Activated naive CD4-positive, alpha-beta T cell treated with anti-CD3 and anti-CD28 coated beads for 36 hours (primary cell): Measurements from ENCODE around the gene RENBP. TPM values are rescaled to one million over a fixed set of nuclear protein-coding genes. Genes with fewer than 3 reads are reported as not detected.
A peak's percentile ranks its signal among the peaks of the same experiment; 100 is the strongest.

Source experiments
- CTCF ChIA-PET: fragments of 350-600 bp; sonication (Branson Sonifier 250); formaldehyde crosslinking; loops from one replicate; lab custom pipeline; 2021; ENCODE audit warnings: antibody characterized with exemption; lab: Charles Lee
- DNase-seq: peaks from one replicate; pipeline ENCODE4 v3.0.0-alpha.2; 2020
- H3K27ac Mint-ChIP-seq: one replicate; pipeline ENCODE4 v1.8.0; 2021; ENCODE audit warnings: mild to moderate bottlenecking, mixed read lengths
- H3K27me3 Mint-ChIP-seq: one replicate; pipeline ENCODE4 v1.8.0; 2021; ENCODE audit warnings: low read depth, mixed read lengths
- H3K36me3 Mint-ChIP-seq: one replicate; pipeline ENCODE4 v1.8.0; 2021; ENCODE audit warnings: low read depth, mixed read lengths
- H3K4me1 Mint-ChIP-seq: one replicate; pipeline ENCODE4 v1.8.0; 2021; ENCODE audit warnings: low read depth, mixed read lengths
- H3K4me3 Mint-ChIP-seq: one replicate; pipeline ENCODE4 v1.8.0; 2021; ENCODE audit warnings: mild to moderate bottlenecking, moderate library complexity, mixed read lengths
- H3K9me3 Mint-ChIP-seq: one replicate; pipeline ENCODE4 v1.8.0; 2021; ENCODE audit warnings: mixed read lengths
- intact Hi-C: fragments of 100-400 bp; cut with micrococcal nuclease; formaldehyde crosslinking; loops from one replicate; pipeline ENCODE4 v1.15.1; 2023
- total RNA-seq, 2 experiments: library from RNA; stranded (reverse); gene quantifications; one replicate each; pipeline ENCODE4 v1.2.3, GENCODE V29; 2021

The RENBP gene
- 10 to 100 TPM; 11.3 to 13.1 TPM for total RNA-seq

GRCh38 chrX:153944140-153944799 lies at the start of gene RENBP:
Gene RENBP, minus strand, starts transcription at chrX:153944643. Its CDS starts 33 bp downstream, at chrX:153944610.
- H3K4me3 Mint-ChIP-seq: peak within 1 kb of the TSS; percentile 81
- peak; percentile 59 for DNase-seq
- intact Hi-C loops: no loop called here
- peaks cover 25% of the 10 kb centered on the region for H3K4me1 Mint-ChIP-seq
- H3K27ac Mint-ChIP-seq: peak within 1 kb of the TSS; percentile 63
- no peaks in the 10 kb centered on the region for H3K27me3 Mint-ChIP-seq
- CTCF ChIA-PET: interaction anchor here (5.8 kb wide), 1 partner anchor 19 kb away, joined by 82 read pairs; the partner anchor contains the start of gene ARHGAP4
- peaks cover 5% of the 10 kb centered on the region for H3K36me3 Mint-ChIP-seq
- H3K9me3 Mint-ChIP-seq: no peaks in the 10 kb centered on the region

GRCh38 chrX:153993978-153994377 lies 49.5 kb upstream of the RENBP start:
- intact Hi-C loops: no loop called here
- Mint-ChIP-seq H3K9me3 (no peaks in the 10 kb centered on the region), H3K4me3 (no peak overlapping the region), H3K36me3 (no peaks in the 10 kb centered on the region), H3K4me1 (peaks cover 17% of the 10 kb centered on the region), H3K27me3 (no peaks in the 10 kb centered on the region), H3K27ac (no peak overlapping the region)
- CTCF ChIA-PET: no interaction called here
- DNase-seq: no peak

GRCh38 chrX:153993079-153993478 lies 48.6 kb upstream of the RENBP start:
- Mint-ChIP-seq H3K9me3 (no peaks in the 10 kb centered on the region), H3K27me3 (no peaks in the 10 kb centered on the region), H3K4me1 (peaks cover 17% of the 10 kb centered on the region), H3K36me3 (no peaks in the 10 kb centered on the region), H3K4me3 (no peak overlapping the region), H3K27ac (no peak overlapping the region)
- intact Hi-C loops: no loop called here
- CTCF ChIA-PET: no interaction called here
- no peak for DNase-seq

GRCh38 chrX:153992180-153992579 lies 47.7 kb upstream of the RENBP start:
- no peak overlapping the region for H3K27ac Mint-ChIP-seq
- CTCF ChIA-PET: no interaction called here

GRCh38 chrX:153991013-153991580 lies 46.7 kb upstream of the RENBP start:
- Mint-ChIP-seq H3K9me3 (no peaks in the 10 kb centered on the region), H3K36me3 (no peaks in the 10 kb centered on the region), H3K4me3 (no peak overlapping the region), H3K4me1 (peaks cover 17% of the 10 kb centered on the region), H3K27me3 (no peaks in the 10 kb centered on the region), H3K27ac (no peak overlapping the region)
- intact Hi-C loops: no loop called here
- DNase-seq: no peak
- CTCF ChIA-PET: interaction anchor here (2.2 kb wide), 1 partner anchor 23 kb away, joined by 12 read pairs; no protein-coding TSS in a partner anchor

More at GRCh38 chrX:153992180-153992579, 47.7 kb upstream of the RENBP start:
- no peak overlapping the region for H3K4me3 Mint-ChIP-seq
- intact Hi-C loops: no loop called here
- DNase-seq: no peak
- H3K9me3 Mint-ChIP-seq: no peaks in the 10 kb centered on the region
- peaks cover 17% of the 10 kb centered on the region for H3K4me1 Mint-ChIP-seq
- H3K36me3 Mint-ChIP-seq: no peaks in the 10 kb centered on the region
- no peaks in the 10 kb centered on the region for H3K27me3 Mint-ChIP-seq

- intact Hi-C loops: no loop called here
- no peak for DNase-seq
- Mint-ChIP-seq H3K27ac (no peak overlapping the region), H3K27me3 (no peaks in the 10 kb centered on the region), H3K4me3 (peak overlapping the region; percentile 39), H3K9me3 (no peaks in the 10 kb centered on the region), H3K36me3 (no peaks in the 10 kb centered on the region), H3K4me1 (peaks cover 17% of the 10 kb centered on the region)
- CTCF ChIA-PET: interaction anchor here (0.8 to 2.2 kb wide), 2 partner anchors 14 to 24 kb away, joined by 3 to 12 read pairs; no protein-coding TSS in a partner anchor
These were observed 45.7 kb upstream of the RENBP start for GRCh38 chrX:153989973-153990655.

GRCh38 chrX:153988493-153988892 lies 44.0 kb upstream of the RENBP start:
- H3K4me3 Mint-ChIP-seq: no peak overlapping the region
- peaks cover 33% of the 10 kb centered on the region for H3K4me1 Mint-ChIP-seq
- intact Hi-C loops: no loop called here
- DNase-seq: no peak
- H3K27ac Mint-ChIP-seq: peak overlapping the region; percentile 56
- CTCF ChIA-PET: no interaction called here
- no peaks in the 10 kb centered on the region for H3K36me3 Mint-ChIP-seq
- no peaks in the 10 kb centered on the region for H3K27me3 Mint-ChIP-seq
- no peaks in the 10 kb centered on the region for H3K9me3 Mint-ChIP-seq

- intact Hi-C loops: loop anchor here (1.0 to 5.0 kb wide), 2 partner anchors 12 to 33 kb away; partner anchors contain the start of genes IRAK1 and TMEM187
These were observed 40.1 kb upstream of the RENBP start for GRCh38 chrX:153984351-153985178.

GRCh38 chrX:153983321-153983801 lies 38.9 kb upstream of the RENBP start:
- Mint-ChIP-seq H3K9me3 (no peaks in the 10 kb centered on the region), H3K27ac (peak overlapping the region; percentile 95), H3K4me1 (peaks cover 47% of the 10 kb centered on the region), H3K27me3 (no peaks in the 10 kb centered on the region), H3K4me3 (no peak overlapping the region), H3K36me3 (peaks cover 7% of the 10 kb centered on the region)
- CTCF ChIA-PET: interaction anchor here (0.5 kb wide), 1 partner anchor 73 kb away, joined by 5 read pairs; no protein-coding TSS in a partner anchor
- intact Hi-C loops: loop anchor here (5.0 kb wide), 1 partner anchor 34 kb away; the partner anchor contains the start of gene IRAK1
- peak; percentile 49 for DNase-seq

More at GRCh38 chrX:153984351-153985178, 40.1 kb upstream of the RENBP start:
- peak overlapping the region; percentile 99 for H3K27ac Mint-ChIP-seq
- H3K4me1 Mint-ChIP-seq: peaks cover 52% of the 10 kb centered on the region
- H3K9me3 Mint-ChIP-seq: no peaks in the 10 kb centered on the region
- peak overlapping the region; percentile 82 for H3K4me3 Mint-ChIP-seq
- H3K36me3 Mint-ChIP-seq: peaks cover 7% of the 10 kb centered on the region
- H3K27me3 Mint-ChIP-seq: no peaks in the 10 kb centered on the region
- DNase-seq: peak; percentile 77
- CTCF ChIA-PET: interaction anchor here (1.2 kb wide), 2 partner anchors 10 to 29 kb away, joined by 3 to 4 read pairs; no protein-coding TSS in a partner anchor

- Mint-ChIP-seq H3K9me3 (no peaks in the 10 kb centered on the region), H3K27me3 (no peaks in the 10 kb centered on the region), H3K4me1 (peaks cover 48% of the 10 kb centered on the region), H3K27ac (peak overlapping the region; percentile 95), H3K4me3 (peak overlapping the region; percentile 63), H3K36me3 (peaks cover 7% of the 10 kb centered on the region)
- peak; percentile 83 for DNase-seq
- CTCF ChIA-PET: interaction anchor here (0.9 to 1.7 kb wide), 2 partner anchors 11 to 32 kb away, joined by 3 to 6 read pairs; partner anchors contain the start of gene HCFC1
- intact Hi-C loops: loop anchor here (5.0 kb wide), 1 partner anchor 35 kb away; the partner anchor contains the start of gene IRAK1
These were observed 37.5 kb upstream of the RENBP start for GRCh38 chrX:153981771-153982533.

GRCh38 chrX:153981231-153981630 lies 36.8 kb upstream of the RENBP start:
- no peaks in the 10 kb centered on the region for H3K27me3 Mint-ChIP-seq
- intact Hi-C loops: loop anchor here (5.0 kb wide), 1 partner anchor 36 kb away; the partner anchor contains the start of gene IRAK1

More at GRCh38 chrX:153981231-153981630, 36.8 kb upstream of the RENBP start:
- peaks cover 49% of the 10 kb centered on the region for H3K4me1 Mint-ChIP-seq
- DNase-seq: no peak
- H3K27ac Mint-ChIP-seq: peak overlapping the region; percentile 95
- CTCF ChIA-PET: interaction anchor here (0.9 to 1.7 kb wide), 2 partner anchors 10 to 31 kb away, joined by 3 to 6 read pairs; partner anchors contain the start of gene HCFC1
- H3K4me3 Mint-ChIP-seq: peak overlapping the region; percentile 63
- H3K9me3 Mint-ChIP-seq: no peaks in the 10 kb centered on the region
- H3K36me3 Mint-ChIP-seq: peaks cover 7% of the 10 kb centered on the region
